Measurements from ENCODE around the gene OSBP2.

DNA sequence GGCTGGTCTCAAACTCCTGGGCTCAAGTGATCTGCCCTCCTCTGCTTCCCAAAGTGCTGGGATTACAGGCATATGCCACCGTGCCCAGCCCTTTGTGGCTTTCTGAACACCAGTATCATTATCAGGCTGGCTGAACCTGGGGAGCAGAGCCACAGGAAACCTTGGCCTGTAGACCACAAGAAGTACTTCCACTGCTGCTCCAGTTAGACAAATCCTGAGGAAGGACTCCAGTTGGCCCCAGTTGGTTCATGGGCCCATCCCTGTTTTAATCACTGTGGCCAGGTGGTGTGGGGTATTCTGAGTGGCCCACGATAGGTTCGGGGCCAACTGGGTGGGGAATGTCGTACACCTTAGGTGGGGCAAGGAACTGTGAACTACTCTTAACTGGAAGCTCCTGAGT lies 21.5 kb upstream of the OSBP2 start:
- TF ChIP-seq, protein P1, sequence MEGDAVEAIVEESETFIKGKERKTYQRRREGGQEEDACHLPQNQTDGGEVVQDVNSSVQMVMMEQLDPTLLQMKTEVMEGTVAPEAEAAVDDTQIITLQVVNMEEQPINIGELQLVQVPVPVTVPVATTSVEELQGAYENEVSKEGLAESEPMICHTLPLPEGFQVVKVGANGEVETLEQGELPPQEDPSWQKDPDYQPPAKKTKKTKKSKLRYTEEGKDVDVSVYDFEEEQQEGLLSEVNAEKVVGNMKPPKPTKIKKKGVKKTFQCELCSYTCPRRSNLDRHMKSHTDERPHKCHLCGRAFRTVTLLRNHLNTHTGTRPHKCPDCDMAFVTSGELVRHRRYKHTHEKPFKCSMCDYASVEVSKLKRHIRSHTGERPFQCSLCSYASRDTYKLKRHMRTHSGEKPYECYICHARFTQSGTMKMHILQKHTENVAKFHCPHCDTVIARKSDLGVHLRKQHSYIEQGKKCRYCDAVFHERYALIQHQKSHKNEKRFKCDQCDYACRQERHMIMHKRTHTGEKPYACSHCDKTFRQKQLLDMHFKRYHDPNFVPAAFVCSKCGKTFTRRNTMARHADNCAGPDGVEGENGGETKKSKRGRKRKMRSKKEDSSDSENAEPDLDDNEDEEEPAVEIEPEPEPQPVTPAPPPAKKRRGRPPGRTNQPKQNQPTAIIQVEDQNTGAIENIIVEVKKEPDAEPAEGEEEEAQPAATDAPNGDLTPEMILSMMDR (IDR thresholded peaks at IDR 0.05) = no peak
- no peak for TF ChIP-seq EZH2 (IDR thresholded peaks at IDR 0.05)
- no peak for TF ChIP-seq EZH2phosphoT487 (IDR thresholded peaks at IDR 0.05)

Data from neural progenitor cell (in vitro differentiated cells).